Amniotic stem cell (primary cell): ENCODE results near the gene CFAP77.

Source experiments
- DNase-seq: peaks from one replicate; lab custom pipeline; 2025; lab: John Stamatoyannopoulos, UW

CFAP77 gene

GRCh38 chr9:132451276-132451675 is 41.3 kb downstream of the CFAP77 start:
- no peak for DNase-seq

- DNase-seq = no peak
Measured at GRCh38 chr9:132456241-132456640, 46.2 kb downstream of the CFAP77 start.

- no peak for DNase-seq
Measured at GRCh38 chr9:132457504-132458236, 47.7 kb downstream of the CFAP77 start.

GRCh38 chr9:132458432-132458831 is 48.4 kb downstream of the CFAP77 start:
- DNase-seq = no peak

GRCh38 chr9:132459661-132460060 is 49.6 kb downstream of the CFAP77 start:
- DNase-seq = no peak

DNA sequence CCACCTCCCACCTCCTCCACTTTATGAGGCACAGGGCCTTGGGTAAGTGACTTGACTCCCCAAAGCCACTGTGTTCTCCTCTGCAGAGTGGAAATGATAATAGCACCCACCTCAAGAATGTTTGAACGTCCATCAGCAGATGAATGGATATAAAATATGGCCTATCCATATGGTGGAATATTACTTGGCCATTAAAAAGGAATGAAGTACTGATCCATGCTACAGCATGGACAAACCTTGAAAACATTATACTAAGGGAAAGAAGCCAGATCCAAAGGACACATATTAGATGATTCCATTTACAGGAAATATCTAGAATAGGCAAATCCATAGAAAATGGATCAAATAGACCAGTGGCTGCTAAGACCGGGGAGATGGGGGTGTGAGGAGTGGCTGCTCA is 50.2 kb downstream of the CFAP77 start:
- no peak for DNase-seq

DNA sequence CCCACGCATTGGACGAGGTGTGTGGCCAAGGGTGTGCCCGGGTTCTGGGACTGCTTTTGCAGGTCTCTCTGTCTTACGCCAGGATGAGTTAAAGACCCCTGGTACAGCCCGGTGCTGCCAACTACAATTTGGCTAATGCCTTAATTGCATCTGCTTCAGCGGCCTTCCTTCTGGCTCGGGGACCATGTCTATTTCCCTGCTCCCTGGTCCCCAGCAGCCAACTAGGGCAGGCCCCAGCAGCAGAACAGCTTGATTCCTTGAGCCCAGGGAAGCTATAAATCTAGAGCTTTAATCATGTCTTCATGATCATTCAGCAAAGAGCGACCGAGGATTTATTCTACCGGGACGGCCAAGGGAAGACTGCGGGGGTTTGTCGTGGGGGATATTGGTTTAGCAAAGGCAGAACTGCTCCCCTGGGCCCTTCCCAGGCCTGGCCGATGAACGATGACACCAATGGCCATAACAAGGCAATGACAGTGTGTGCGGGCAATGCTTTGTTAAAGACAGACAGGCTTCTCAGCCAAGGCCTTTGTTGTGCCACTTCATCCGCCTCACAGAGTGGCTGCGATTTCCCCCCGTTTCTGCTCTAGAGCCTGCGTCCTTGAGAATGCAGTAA is 51.4 kb downstream of the CFAP77 start:
- DNase-seq = no peak

GRCh38 chr9:132461971-132462370 is 52.0 kb downstream of the CFAP77 start:
- DNase-seq = no peak

- DNase-seq = no peak
Measured at GRCh38 chr9:132464547-132464946, 54.5 kb downstream of the CFAP77 start.

GRCh38 chr9:132465131-132465635 is 55.2 kb downstream of the CFAP77 start:
- DNase-seq = no peak

- DNase-seq = no peak
Measured at GRCh38 chr9:132472199-132472598, 62.2 kb downstream of the CFAP77 start.

- DNase-seq = no peak
Measured at GRCh38 chr9:132472599-132472998, 62.6 kb downstream of the CFAP77 start.

DNA sequence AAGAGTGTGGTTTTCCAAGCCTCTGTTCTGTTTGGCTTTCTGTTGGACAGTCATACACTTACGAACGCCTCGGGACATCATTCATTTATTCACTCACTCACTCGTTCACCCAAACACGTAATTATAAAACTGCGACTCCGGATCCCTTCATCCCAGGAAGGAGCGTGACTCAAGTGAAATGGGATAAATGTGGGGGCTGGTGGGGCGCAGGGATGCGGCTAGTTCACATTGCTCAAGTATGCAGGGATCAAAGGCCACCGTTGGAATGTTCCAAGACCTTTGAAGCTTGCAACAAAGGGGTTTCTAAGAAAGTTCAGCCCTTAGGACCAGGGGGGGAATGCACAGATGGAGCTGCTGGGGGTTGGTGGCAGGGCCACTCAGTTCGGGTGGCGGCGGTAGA is 64.2 kb downstream of the CFAP77 start:
- DNase-seq = no peak

- DNase-seq = no peak
Measured at GRCh38 chr9:132478353-132479050, 68.5 kb downstream of the CFAP77 start.

DNA sequence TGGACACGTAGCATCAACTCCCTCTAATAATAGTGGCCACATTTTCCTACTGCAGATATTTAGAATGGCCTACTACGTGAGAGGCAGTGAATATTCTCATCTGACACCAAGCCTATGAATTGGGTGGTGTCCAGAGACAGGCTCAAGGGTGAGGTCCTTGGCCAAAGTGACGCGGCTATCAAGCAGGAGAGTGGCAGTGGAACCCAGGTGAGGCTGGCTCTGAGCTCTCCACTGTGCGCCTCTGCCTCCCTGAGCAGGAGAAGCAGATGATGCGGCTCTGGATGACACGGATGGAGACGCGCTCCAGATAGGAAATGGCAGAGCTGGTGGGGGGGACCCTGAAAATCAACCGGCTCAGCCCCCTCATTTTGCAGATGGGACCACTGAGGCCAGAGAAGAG is 69.7 kb downstream of the CFAP77 start:
- no peak for DNase-seq

DNA sequence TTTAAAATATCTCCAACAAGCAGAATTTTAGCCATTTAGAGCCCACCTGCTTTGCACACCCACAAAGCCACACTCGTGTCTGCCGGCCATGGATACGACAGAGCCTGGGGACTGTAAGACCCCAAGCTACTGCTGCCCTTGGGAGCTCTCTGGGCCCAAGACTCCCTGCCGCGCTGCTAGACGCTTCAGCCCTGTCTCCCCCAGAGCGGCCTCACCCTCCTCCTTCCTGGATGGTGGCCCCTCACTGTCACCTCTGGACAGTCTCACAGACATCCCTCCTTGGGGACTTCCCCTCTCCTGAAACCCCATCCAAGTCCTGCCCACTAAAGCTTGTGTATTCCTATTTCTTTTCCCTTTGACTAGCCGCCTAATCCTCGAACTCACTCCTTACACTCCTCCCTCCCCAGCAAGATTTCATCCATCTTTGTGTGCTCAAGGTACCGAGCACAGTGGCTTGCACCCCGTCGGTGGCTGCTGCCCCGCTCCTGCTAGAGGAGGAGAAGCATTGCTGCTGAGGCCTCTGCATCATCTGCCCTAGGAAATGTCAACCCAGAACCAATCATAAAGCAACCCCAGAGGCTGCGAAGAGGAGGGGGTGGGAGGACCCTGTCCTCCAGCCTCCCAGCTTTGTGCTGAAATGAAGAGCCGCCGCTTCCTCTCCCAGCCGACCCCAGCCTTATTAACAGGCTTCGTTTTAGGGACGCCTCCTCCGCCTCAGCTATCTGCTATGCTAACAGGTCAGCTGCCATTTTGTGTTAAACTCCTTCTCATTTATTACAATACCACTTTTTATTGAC is 71.2 kb downstream of the CFAP77 start:
- DNase-seq = no peak

- no peak for DNase-seq
Measured at GRCh38 chr9:132482196-132482813, 72.3 kb downstream of the CFAP77 start.

GRCh38 chr9:132485393-132485792 is 75.4 kb downstream of the CFAP77 start:
- DNase-seq = no peak

DNA sequence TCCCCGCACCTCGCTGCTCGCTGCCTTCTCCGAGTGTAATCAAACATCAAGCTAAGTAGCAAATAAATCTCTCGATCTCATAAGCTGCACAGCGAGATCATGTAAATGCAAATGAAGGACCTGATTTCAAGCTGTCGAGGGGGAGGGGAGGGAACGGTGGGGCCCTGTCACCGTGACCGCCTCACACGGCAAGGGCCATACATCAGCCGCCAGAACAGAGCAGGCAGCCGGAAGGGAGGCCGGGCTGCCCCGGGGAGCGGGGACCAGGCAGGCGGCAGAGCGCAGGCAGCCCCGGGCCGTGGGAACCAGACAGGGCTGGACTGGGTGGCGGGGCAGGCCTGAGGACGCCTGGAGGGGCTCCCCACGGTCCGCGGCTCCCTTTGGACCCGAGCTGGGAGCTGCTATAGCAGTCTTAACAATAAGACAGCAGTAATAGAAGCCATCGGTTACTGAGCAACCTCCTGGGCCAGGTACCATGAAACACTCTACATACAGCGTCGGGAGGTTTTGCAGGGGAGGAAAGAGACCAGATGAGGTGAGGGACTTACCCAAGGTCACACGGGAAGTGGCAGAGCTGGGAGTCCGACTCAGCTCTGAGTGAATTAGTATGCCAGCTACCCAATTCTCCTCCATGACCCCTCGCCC is 76.8 kb downstream of the CFAP77 start:
- DNase-seq = no peak

GRCh38 chr9:132487351-132487791 is 77.4 kb downstream of the CFAP77 start:
- no peak for DNase-seq

DNA sequence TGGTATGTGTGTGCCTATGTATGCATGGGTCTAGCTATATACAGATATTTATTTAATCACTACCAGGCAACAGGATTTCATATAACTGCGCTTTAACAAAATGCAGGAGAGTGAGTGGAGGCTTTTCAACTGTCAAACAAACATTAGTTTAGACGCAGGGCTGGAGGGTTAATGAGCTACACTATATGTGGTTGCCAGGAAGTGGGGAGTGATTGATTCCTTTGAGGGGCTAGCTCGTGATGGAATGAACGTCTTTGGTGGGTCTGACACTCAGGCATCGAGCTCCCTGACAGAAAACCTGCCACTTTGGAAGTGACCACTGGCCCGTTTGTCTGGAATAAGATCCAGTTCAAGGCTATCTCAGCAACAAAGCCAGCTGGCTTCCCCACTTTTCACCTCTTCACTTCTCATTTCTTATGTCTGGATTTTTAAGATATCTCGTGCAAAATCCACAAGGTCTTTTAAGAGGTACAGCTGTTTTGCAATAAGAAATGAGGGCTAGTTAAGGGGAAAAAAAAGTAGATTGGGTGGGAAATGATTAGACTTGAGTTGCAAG is 78.0 kb downstream of the CFAP77 start:
- no peak for DNase-seq
